Measurements from ENCODE around the gene DCHS1.

Gene DCHS1

GRCh38 chr11:6663794-6664469, 8.3 kb upstream of the DCHS1 start:
- FAIRE-seq (no peak), DNase-seq (ENCODE audit: insufficient read length, low spot score) (no peak)
- TF ChIP-seq POLR2A (IDR thresholded peaks at IDR 0.05; ENCODE audit: low read depth, low read length): no peak

GRCh38 chr11:6660712-6661111, 5.1 kb upstream of the DCHS1 start:
- FAIRE-seq: no peak

GRCh38 chr11:6658647-6659046, 3.0 kb upstream of the DCHS1 start:
- DNase-seq (ENCODE audit: insufficient read length, low spot score) (no peak), FAIRE-seq (no peak)
- TF ChIP-seq POLR2A (IDR thresholded peaks at IDR 0.05; ENCODE audit: low read depth, low read length): no peak

More at GRCh38 chr11:6660712-6661111, 5.1 kb upstream of the DCHS1 start:
- no peak for TF ChIP-seq POLR2A (IDR thresholded peaks at IDR 0.05; ENCODE audit: low read depth, low read length)
- DNase-seq (ENCODE audit: insufficient read length, low spot score): no peak

GRCh38 chr11:6657346-6657745, 1.7 kb upstream of the DCHS1 start:
- FAIRE-seq (no peak), DNase-seq (ENCODE audit: insufficient read length, low spot score) (no peak)
- TF ChIP-seq POLR2A (IDR thresholded peaks at IDR 0.05; ENCODE audit: low read depth, low read length): no peak

- no peak for FAIRE-seq
- no peak for DNase-seq (ENCODE audit: insufficient read length, low spot score)
These were observed 1.3 kb upstream of the DCHS1 start for GRCh38 chr11:6656936-6657335.

GRCh38 chr11:6656584-6656915, 941 bp upstream of the DCHS1 start:
- DNase-seq (ENCODE audit: insufficient read length, low spot score): no peak
- TF ChIP-seq POLR2A (IDR thresholded peaks at IDR 0.05; ENCODE audit: low read depth, low read length): no peak
- no peak for FAIRE-seq

More at GRCh38 chr11:6656936-6657335, 1.3 kb upstream of the DCHS1 start:
- no peak for TF ChIP-seq POLR2A (IDR thresholded peaks at IDR 0.05; ENCODE audit: low read depth, low read length)

- FAIRE-seq: no peak
- TF ChIP-seq POLR2A (IDR thresholded peaks at IDR 0.05; ENCODE audit: low read depth, low read length): no peak
- DNase-seq (ENCODE audit: insufficient read length, low spot score): no peak
These were observed 404 bp downstream of the DCHS1 start for GRCh38 chr11:6655020-6655789.

- no peak for FAIRE-seq
- no peak for DNase-seq (ENCODE audit: insufficient read length, low spot score)
- TF ChIP-seq POLR2A (IDR thresholded peaks at IDR 0.05; ENCODE audit: low read depth, low read length): no peak
These were observed 1.2 kb downstream of the DCHS1 start for GRCh38 chr11:6654281-6655019.

- TF ChIP-seq POLR2A (IDR thresholded peaks at IDR 0.05; ENCODE audit: low read depth, low read length): no peak
- no peak for FAIRE-seq
- DNase-seq (ENCODE audit: insufficient read length, low spot score): no peak
These were observed 2.0 kb downstream of the DCHS1 start for GRCh38 chr11:6653656-6654055.

GRCh38 chr11:6653097-6653496, 2.5 kb downstream of the DCHS1 start:
- no peak for DNase-seq (ENCODE audit: insufficient read length, low spot score)
- no peak for TF ChIP-seq POLR2A (IDR thresholded peaks at IDR 0.05; ENCODE audit: low read depth, low read length)

GRCh38 chr11:6652182-6652581, 3.4 kb downstream of the DCHS1 start:
- DNase-seq (ENCODE audit: insufficient read length, low spot score): no peak
- FAIRE-seq: no peak
- TF ChIP-seq POLR2A (IDR thresholded peaks at IDR 0.05; ENCODE audit: low read depth, low read length): no peak

More at GRCh38 chr11:6653097-6653496, 2.5 kb downstream of the DCHS1 start:
- FAIRE-seq: no peak

GRCh38 chr11:6650980-6651379, 4.6 kb downstream of the DCHS1 start:
- TF ChIP-seq POLR2A (IDR thresholded peaks at IDR 0.05; ENCODE audit: low read depth, low read length): no peak
- DNase-seq (ENCODE audit: insufficient read length, low spot score) (no peak), FAIRE-seq (no peak)

- no peak for TF ChIP-seq POLR2A (IDR thresholded peaks at IDR 0.05; ENCODE audit: low read depth, low read length)
- FAIRE-seq (no peak), DNase-seq (ENCODE audit: insufficient read length, low spot score) (no peak)
These were observed 5.5 kb downstream of the DCHS1 start for GRCh38 chr11:6650104-6650503.

GRCh38 chr11:6648501-6648900, 7.1 kb downstream of the DCHS1 start:
- FAIRE-seq (no peak), DNase-seq (ENCODE audit: insufficient read length, low spot score) (no peak)
- no peak for TF ChIP-seq POLR2A (IDR thresholded peaks at IDR 0.05; ENCODE audit: low read depth, low read length)
